Transverse colon (tissue), 3 donors: ENCODE data around the gene AFAP1L1.

Source experiments
- CTCF ChIP-seq, 5 experiments: fragments of 200-600 bp in 3 of 5; fragments of 450-650 bp in 2 of 5; sonication (generic) in 3 of 5; IDR thresholded peaks; 1 replicate in 2 of 5; 2 replicates in 3 of 5; pipeline ENCODE4 v1.5.1; 2016 to 2017; ENCODE audit warnings: antibody characterized with exemption in 5 of 5, inconsistent platforms in 3 of 5, mild to moderate bottlenecking in 2 of 5, moderate library complexity in 1 of 5
- EP300 ChIP-seq: sonication (generic); formaldehyde crosslinking; IDR thresholded peaks from one replicate; pipeline ENCODE4 v1.6.1; 2017; ENCODE audit warnings: antibody characterized with exemption, low read depth
- POLR2A ChIP-seq: fragments of 450-650 bp; IDR thresholded peaks from one replicate; pipeline ENCODE4 v1.6.1; 2016; ENCODE audit warnings: antibody characterized with exemption, mild to moderate bottlenecking, moderate library complexity

GRCh38 chr5:149261246-149261645 is 10.4 kb upstream of the AFAP1L1 start:
- TF ChIP-seq POLR2A (no peak), CTCF (IDR thresholded peaks at IDR 0.05) (no peak), EP300 (no peak)
